HG02571 (cell line): Measurements from ENCODE around the gene L3MBTL3.
"Not testable (repeated sequence)": the region's sequence is repeated elsewhere in the genome, so short reads cannot be mapped to it uniquely, and the experiment has no call there.

Experiments
- ATAC-seq: cut with Tn5 transposase; IDR thresholded peaks from one replicate; pipeline ENCODE4 v1.9.1; 2021; ENCODE audit warnings: mild to moderate bottlenecking, moderate library complexity; ENCODE audit not compliant: unreplicated experiment

L3MBTL3 gene

DNA sequence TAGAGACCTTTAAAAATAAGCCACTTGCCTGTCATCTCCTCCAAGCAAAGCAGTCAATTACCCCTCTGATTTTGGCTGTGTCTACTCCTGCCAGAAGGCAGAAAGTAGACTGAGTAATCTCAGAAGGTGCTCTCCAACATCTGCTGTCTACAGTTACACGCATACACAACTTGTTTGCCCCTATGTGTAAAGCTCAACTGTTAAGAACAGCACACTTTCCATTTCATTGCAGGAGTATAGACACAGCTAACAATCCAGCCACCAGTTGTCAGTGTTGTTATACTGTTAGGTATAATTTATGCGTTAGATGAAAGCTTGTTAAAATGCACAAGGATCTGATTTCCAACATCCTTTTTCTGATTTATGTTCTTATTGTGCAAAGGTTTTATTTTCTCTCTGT, 116.2 kb downstream of the L3MBTL3 start:
- ATAC-seq = no peak

DNA sequence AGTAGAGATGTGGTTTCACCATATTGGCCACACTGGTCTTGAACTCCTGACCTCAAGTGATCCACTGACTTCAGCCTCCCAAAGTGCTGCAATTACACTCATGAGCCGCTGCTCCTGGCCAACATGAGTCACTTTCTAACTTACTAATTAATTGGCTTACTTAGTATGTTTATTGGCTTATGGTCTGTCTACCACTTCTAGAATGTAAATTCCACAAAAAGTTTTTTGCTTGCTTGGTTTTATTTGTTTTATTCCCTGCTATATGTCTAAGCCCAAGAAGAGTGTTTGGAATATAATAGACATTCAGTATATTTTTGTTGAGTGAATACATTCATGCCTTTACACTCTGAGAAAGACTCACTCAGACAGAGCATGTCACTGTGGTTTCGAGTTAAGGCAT, 118.4 kb downstream of the L3MBTL3 start:
- ATAC-seq = no peak

DNA sequence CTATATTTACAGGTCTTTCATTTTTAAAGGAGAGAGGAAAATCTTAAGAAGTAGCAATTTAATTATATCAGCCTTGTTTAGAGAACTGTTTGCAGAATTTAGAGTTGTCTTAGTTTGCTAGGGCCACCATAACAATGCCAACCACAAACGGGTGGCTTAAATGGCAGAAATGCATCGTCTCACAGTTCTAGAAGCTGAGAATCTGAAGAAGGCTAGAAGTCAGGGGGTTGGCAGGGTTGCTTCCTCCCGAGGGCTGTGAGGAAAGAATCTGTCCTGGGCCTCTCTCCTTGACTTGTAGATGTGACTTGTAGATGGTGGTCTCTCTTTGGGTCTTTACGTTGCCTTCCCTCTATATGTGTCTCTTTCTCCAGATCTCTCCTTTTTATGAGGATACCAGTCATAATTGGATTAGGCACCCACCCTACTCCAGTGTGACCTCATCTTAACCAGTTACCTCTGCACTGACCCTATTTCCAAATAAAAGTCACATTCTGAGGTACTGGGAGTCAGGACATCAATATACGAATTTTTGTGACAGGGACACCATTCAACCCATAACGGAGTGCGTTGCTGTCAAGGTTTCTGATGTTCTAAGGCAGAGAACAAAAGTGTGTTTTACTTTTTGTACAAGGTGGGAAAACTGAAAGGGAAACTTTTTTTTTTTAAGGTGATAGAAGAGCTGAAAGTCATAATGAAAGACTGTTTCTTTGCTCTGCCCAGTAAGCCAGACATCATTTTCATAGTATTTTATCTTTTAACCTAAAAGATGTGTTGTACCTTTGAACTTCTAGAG, 119.9 kb downstream of the L3MBTL3 start:
- ATAC-seq = no peak

DNA sequence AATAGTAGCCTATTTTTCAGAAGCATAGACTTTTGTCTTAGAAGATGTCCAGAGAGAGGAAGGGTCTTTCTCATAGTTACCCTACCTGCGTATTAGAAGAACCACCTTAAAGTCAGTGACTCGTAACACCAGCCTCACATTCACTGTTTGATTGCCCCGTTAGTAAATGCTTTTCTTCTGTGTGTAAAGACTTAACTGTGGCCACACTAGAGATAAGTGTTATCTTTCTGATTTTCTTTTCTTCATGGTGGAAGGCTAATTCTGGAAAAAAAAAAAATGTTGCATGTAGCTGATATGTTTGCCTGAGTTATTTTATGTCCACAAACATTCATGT, 120.5 kb downstream of the L3MBTL3 start:
- ATAC-seq = no peak

DNA sequence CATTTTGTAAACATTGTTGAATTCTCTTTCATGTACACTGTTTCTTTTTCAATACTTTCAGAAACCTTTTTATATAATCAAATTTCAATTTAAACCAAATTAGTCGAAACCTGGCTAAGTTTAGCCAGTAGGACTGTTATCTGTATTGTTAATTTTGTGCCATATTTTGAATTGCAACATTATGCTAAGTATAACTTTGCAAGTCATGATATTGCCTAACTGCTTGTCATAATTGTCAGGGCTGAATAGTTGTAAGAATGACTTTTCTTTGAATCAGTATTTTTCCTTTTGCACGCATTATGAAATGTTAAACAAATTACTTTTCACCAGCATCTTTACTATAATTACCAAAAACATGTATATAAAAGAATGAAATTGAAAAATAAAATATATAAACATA, 121.7 kb downstream of the L3MBTL3 start:
- ATAC-seq = no peak

DNA sequence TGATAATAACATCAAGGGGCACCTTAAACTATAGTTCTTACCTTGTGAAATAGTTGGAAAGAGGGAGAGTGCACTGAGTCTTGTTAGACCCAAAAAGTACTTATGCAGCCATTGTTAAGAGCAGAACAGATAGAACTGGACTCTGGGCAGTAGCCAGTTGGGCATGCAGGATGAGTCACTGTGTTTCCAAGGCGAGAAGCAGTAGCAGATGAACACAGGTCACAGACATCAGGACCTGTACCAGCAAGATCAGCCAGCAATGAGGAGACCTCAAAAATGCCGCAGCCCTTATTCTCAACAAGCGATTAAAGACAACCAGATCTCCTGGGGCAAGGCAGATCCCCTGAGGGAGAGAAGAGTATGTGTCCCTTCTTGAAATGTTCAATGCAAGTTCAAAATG, 125.3 kb downstream of the L3MBTL3 start:
- no peak for ATAC-seq

DNA sequence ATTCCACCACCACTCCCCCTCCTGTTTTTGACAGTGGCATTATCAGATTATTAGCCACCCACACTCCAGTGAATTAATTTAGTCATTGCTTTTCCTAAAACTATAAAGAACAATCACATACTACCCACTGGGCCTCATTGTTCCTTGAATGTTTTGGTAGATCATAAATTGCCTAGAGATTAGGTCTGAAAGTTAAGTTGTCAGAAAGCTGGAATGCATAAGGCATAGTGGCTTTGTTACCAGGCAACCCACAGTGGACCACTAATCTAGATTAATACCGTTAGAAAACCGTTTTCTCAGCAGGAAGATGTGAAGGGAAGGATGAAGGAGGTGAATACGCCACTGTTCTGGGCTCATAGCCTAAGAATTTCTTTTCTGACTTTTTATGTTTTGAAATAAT, 128.7 kb downstream of the L3MBTL3 start:
- ATAC-seq = no peak

DNA sequence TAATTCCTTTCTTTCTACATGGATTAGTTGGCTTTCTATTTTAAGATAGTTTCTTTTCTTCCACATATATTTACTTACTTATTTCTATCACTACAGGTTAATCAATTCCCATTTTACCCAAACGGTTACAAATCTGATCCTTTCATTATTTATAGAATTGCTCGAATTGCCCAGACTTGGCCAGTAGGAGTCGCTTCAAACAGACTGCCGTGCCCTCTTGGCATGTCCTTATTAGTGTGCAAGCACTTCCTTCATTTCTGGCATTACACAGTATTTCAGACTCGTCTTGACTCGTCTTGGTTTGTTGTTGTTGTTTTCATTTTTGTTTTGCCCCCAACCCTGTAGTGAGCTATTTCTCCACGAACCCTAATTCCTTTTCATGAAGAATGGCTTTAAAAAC, 129.8 kb downstream of the L3MBTL3 start:
- no peak for ATAC-seq

DNA sequence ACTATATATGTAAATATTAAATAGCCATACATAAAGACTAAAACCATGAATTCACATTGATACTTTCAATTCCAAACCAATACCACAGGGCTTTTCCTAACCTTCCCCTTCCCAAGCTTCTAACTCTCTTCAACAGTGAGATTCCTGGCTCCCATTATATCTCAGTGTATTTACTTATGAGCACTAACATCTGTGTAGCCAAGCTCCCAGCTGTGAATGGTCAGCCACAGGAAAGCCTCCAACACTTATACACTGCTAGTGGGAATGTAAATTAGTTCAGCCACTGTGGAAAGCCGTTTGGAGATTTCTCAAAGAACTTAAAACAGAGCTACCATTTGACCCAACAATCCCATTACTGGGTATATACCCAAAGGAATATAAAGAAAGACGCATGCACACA, 130.6 kb downstream of the L3MBTL3 start:
- ATAC-seq = not testable (repeated sequence)

DNA sequence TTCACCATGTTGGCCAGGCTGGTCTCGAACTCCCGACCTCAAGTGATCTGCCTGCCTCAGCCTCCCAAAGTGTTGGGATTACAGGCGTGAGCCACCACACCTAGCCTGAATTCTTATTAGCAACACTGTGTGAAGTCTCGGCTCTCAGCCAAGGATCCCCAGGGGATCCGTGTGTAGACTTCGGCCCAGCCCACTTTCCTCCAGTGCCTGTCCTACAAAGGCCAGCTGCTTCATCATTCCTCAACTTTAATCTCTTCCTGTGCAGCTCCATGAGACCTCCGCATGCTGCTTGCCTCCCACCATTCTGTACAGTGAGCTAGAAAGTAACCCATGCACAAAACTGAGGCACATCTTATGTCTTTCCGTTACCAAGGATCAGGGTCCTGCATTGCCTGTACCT, 132.5 kb downstream of the L3MBTL3 start:
- ATAC-seq = no peak

DNA sequence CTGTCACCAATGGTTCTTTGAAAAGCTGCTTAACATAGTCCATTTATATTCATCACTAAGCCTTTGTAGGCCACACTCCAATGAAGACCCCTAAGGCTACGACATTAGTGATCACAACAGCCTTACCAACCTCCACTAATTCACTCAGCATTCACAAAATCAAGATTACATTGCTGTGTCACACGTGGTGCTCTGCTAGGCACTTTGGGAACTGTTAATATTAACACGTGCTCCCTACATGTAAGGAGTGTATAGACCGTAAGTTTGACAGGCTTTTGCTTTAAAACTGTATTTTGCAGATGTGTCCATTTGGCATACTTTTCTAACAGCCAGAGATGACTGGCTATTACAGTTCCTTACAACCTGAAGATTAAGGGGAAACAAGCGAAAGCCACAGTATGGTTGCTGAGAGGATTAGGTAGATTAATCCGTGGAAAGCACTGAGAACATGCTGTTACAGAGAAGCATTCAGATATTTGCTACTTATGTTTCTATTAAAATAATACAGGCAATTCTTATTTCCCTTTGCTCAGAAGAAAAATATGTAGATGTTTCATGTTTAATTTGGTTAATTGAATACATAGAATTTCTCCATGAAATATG, 134.6 kb downstream of the L3MBTL3 start:
- ATAC-seq = no peak

DNA sequence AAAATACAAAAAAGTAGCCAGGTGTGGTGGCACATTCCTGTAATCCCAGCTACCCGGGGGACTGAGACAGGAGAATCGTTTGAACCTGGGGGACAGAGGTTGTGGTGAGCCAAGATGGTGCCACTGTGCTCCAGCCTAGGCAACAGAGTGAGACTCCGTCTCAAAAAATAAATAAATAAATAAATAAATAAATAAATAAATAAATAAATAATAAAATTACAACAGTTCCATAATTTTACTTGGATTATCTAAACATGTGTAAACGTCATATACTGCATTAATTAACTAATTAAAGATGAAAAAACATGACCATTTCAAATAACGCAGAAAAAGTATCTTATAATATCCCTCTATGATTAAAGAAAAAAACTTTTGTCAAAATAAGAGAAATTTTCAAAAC, 138.5 kb downstream of the L3MBTL3 start:
- ATAC-seq = no peak

DNA sequence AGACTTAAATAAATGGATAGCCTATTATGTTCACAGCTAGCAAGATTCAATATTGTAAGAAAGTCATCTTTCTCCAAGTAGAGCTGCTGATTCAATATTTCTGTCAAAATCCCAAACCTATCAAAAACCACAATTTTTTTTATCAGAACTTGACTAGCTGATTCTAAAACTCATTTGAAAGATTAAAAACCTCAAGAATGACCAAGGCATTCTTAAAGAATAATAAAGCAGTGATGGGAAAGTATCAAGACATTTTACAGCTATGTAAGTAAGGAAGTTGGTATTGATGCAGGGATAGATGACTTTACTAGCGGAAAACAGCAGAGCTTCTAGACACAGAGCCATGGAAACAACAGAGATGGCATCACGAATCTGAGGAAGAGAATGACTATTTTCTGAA, 139.7 kb downstream of the L3MBTL3 start:
- no peak for ATAC-seq

DNA sequence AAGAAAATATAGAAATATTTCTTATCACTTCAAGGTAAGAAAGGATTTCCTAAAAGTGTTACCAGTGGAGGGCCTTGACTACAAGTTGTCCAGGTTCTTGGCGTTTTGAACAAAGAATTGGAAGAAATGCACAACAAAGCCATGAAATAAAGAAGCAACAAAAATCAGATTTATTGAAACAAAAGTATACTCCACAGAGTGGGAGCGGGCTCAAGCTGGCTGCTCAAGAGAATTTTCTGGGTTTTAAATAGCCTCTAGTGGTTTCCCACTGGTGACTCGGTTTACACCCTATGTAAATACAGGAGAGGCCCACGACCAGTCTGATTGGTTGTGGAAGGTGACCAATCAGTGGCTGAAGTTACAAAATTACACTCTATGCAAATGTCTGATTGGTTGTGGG, 140.2 kb downstream of the L3MBTL3 start:
- ATAC-seq = no peak

DNA sequence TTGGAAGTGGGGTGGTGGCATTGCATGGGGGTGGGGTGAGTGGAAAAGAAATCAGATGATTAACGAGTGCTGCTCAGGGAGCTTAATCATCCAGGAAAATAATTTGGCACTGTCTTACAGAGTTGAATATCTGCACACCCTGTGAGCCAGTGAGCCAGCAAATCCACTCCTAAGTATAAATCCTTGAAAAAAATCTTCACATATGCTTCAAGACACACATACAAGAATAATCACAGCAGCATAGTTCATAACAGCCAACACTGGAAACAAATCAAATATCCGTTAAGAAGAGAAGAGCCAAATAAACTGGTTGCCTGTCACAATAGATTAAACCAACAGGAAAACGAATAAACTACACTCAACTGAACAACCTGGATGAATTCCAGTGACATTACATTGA, 141.6 kb downstream of the L3MBTL3 start:
- no peak for ATAC-seq

DNA sequence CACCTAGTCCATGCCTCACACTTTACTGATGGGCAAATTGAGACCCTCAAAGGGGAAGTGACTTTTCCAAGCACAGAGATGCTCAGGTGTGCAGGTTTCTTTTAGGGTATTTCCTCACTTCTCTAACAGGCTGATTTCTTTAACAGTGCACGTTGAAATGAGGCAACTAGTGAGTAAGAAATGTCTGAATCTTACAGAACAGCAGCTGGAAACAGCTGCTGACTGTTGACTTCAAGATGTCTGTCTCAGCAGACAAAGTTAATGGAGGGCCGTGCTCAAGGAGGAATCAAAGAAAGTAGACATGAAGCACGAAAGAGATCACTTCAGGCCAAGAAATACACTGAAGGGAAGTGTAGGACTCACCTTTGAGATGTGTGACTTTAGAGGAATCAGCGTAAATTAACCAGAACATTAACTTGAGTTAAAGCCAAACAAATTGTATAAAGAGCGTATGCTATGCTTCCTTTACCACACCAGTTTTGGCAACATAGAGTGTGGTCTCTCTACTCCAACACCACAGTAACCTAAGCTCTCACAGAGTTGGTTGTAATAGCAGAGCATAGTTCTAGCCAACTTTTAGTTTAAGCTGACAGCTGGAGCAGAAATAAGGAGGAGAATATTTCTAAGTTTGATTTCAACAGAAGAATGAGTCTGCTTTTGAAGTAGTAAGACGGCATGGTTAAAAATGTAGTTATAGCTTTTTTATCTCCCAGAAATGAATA, 143.5 kb downstream of the L3MBTL3 start:
- ATAC-seq = no peak

DNA sequence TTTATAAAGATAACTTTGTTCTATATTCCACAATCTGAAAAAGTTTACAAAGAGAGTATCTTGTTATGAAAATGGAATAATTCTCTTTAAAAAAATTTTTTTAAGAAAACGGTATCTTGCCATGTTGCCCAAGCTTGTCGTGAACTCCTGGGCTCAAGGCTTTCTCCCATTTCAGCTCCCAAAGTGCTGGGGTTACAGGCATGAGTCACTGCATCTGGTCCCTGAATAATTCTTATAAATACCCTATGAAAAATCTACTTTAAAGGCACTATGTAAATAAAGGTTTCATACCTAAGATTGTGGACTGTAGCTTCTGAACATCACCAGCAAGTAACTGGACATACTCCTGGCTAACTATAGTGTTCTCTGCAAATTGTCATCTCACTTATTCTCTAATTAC, 144.0 kb downstream of the L3MBTL3 start:
- ATAC-seq = no peak

DNA sequence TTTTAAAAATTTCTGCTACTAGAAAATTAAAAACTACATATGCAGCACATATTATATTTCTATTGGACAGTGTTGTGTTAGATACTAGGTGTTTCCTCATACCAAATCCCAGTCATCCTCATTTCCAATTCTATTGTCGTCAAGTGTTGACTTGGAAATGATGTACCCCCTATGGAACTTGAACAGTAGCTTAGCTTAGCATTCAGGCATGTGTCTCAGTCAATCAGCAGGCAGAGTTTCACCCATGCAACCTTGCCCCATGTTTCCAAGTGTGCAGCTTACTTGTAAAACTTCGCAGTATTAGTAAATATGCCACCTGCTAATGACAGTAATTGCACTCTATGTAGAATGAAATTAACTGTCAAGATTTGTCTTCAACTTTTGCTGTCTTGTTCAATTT, 144.9 kb downstream of the L3MBTL3 start:
- ATAC-seq = no peak

DNA sequence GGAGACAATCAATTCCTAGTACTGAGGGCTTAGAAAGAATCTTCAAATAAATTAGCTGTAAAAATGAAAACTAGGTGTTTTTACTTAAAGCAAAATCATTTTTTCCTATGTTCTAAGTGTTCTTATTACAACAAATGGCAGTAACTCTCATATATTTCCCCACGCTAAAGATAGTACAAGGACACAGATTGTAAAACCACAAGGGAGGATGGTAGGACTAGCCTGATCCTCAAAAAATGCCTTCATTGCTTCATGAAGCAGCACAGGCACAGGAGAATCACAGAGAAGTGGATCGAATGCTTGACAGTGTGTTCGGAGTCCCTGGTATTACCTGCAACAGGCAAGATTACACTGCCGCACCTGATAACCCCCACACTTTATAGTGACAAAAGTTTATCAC, 145.9 kb downstream of the L3MBTL3 start:
- ATAC-seq = no peak

DNA sequence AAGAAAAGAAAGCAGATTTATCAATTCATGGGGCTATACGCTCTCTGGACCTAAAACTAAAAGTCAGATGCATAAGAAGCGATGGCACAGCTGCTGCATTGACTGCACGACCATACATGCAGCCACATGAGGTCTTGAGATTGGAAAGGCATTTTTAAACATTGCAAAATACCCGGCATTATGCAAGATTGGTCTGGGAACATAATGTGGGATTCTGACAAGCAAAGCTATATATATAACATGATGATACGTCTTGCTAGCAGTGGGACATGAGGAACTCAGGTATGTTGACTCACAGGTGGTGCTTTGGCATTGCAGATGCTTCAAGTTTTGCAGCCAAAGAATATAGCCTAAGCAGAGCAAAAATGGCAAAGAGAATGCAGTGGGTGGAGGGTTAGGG, 149.3 kb downstream of the L3MBTL3 start:
- ATAC-seq = no peak

DNA sequence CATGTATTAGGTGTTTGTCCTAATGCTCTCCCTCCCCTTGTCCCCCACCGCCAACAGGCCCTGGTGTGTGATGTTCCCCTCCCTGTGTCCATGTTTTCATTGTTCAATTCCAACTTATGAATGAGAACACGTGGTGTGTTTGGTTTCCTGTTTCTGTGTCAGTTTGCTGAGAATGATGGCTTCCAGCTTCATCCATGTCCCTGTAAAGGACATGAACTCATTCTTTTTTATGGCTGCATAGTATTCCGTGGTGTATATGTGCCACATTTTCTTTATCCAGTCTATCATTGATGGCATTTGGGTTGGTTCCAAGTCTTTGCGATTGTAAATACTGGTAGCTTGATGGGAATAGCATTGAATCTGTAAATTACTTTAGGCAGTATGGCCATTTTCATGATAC, 151.8 kb downstream of the L3MBTL3 start:
- not testable (repeated sequence) for ATAC-seq

DNA sequence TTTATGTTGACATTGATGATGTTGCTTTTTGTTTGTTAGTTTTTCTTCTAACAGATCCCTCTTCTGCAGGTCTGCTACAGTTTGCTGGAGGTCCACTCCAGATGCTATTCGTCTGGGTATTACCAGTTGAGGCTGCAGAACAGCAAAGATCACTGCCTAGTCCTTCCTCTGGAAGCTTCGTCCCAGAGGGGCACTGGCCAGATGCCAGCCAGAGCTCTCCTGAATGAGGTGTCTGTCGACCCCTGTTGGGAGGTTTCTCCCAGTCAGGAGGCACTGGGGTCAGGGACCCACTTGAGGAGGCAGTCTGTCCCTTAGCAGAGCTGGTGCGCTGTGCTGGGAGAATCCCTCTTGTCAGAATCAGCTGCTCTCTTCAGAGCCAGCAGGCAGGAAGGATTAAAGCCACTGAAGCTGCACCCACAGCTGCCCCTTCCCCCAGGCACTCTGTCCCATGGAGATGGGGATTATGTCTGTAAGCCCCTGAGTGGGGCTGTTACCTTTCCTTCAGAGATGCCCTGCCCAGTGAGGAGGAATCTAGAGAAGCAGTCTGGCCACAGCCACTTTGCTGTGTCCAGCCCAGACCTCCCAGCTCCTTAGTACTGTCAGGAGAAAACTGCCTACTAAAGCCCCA, 155.1 kb downstream of the L3MBTL3 start:
- not testable (repeated sequence) for ATAC-seq
